Brain microvascular endothelial cell (primary cell): Measurements from ENCODE around the gene FBLN1.

Source experiments
- DNase-seq: peaks from one replicate; pipeline ENCODE4 v3.0.0-alpha.2; 2020
- H3K27ac ChIP-seq: fragments of 250-450 bp; sonication (Bioruptor Pico); 2 replicates; pipeline ENCODE4 v1.5.1; 2020; ENCODE audit warnings: mild to moderate bottlenecking, moderate library complexity
- H3K27me3 ChIP-seq: fragments of 250-450 bp; sonication (Bioruptor Pico); replicated peaks from 2 replicates; pipeline ENCODE4 v1.5.1; 2020; ENCODE audit warnings: mild to moderate bottlenecking
- H3K36me3 ChIP-seq: fragments of 250-450 bp; sonication (Bioruptor Pico); replicated peaks from 2 replicates; pipeline ENCODE4 v1.5.1; 2020; ENCODE audit warnings: mild to moderate bottlenecking
- H3K4me3 ChIP-seq: 2 replicates; pipeline ENCODE4 v1.5.1; 2011; ENCODE audit warnings: low read depth, mild to moderate bottlenecking, control low read depth, low read length, moderate library complexity
- in situ Hi-C: cut with HindIII; loops from 2 replicates; pipeline ENCODE4 v1.10.0; 2017; ENCODE audit warnings: low sequenced_read_pairs, low pct_ligation_motif_present
- TF ChIP-seq, protein P1 (sequence below): IDR thresholded peaks from 2 replicates; pipeline ENCODE4 v1.5.1; 2011; ENCODE audit warnings: low read depth, mild to moderate bottlenecking, moderate library complexity, low read length, control low read depth, inconsistent platforms; ENCODE audit errors: missing control alignments

Gene FBLN1

GRCh38 chr22:45478108-45478771 is 24.4 kb upstream of the FBLN1 start:
- TF ChIP-seq, protein P1, sequence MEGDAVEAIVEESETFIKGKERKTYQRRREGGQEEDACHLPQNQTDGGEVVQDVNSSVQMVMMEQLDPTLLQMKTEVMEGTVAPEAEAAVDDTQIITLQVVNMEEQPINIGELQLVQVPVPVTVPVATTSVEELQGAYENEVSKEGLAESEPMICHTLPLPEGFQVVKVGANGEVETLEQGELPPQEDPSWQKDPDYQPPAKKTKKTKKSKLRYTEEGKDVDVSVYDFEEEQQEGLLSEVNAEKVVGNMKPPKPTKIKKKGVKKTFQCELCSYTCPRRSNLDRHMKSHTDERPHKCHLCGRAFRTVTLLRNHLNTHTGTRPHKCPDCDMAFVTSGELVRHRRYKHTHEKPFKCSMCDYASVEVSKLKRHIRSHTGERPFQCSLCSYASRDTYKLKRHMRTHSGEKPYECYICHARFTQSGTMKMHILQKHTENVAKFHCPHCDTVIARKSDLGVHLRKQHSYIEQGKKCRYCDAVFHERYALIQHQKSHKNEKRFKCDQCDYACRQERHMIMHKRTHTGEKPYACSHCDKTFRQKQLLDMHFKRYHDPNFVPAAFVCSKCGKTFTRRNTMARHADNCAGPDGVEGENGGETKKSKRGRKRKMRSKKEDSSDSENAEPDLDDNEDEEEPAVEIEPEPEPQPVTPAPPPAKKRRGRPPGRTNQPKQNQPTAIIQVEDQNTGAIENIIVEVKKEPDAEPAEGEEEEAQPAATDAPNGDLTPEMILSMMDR = no peak
- Histone ChIP-seq H3K36me3 (no peaks in the 10 kb centered on the region), H3K27ac (peak overlapping the region; percentile 61), H3K27me3 (no peaks in the 10 kb centered on the region), H3K4me3 (no peak overlapping the region)
- in situ Hi-C loops = no loop called here
- DNase-seq = peak; percentile 84

GRCh38 chr22:45480717-45481116 is 22.0 kb upstream of the FBLN1 start:
- in situ Hi-C loops = no loop called here
- no peak for DNase-seq
- Histone ChIP-seq H3K4me3 (no peak overlapping the region), H3K36me3 (no peaks in the 10 kb centered on the region), H3K27ac (no peak overlapping the region), H3K27me3 (no peaks in the 10 kb centered on the region)
- TF ChIP-seq, protein P1 = no peak

GRCh38 chr22:45481661-45482060 is 21.0 kb upstream of the FBLN1 start:
- in situ Hi-C loops = no loop called here
- H3K36me3 ChIP-seq = no peaks in the 10 kb centered on the region
- H3K27me3 ChIP-seq = no peaks in the 10 kb centered on the region
- DNase-seq = no peak
- no peak overlapping the region for H3K27ac ChIP-seq
- TF ChIP-seq, protein P1 = no peak
- H3K4me3 ChIP-seq = no peak overlapping the region

DNA sequence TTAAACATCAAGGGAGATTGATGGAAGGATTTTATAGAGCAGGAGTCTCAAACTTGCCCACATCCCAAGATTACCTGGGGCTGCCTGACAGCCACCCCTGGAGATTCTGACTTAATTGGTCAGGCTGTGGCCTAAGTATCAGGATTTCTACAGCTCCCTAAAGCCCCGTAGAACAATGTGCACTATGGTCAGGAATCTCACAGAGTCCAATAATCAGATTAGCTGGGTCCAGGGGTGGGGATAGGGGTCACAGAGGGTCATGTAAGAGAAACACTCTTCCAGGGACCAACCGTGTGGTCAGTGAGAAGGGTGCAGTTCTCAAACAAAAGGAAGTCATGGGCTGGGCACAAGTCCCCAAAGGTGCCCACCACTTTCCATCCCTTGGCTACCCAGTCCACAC is 20.5 kb upstream of the FBLN1 start:
- Histone ChIP-seq H3K27me3 (no peaks in the 10 kb centered on the region), H3K36me3 (no peaks in the 10 kb centered on the region), H3K27ac (no peak overlapping the region), H3K4me3 (no peak overlapping the region)
- DNase-seq = no peak
- TF ChIP-seq, protein P1 = no peak
- in situ Hi-C loops = no loop called here

- Histone ChIP-seq H3K36me3 (no peaks in the 10 kb centered on the region), H3K4me3 (no peak overlapping the region), H3K27ac (no peak overlapping the region), H3K27me3 (no peaks in the 10 kb centered on the region)
- no peak for DNase-seq
- in situ Hi-C loops = no loop called here
- TF ChIP-seq, protein P1 = no peak
Observed at GRCh38 chr22:45483319-45483718, 19.4 kb upstream of the FBLN1 start.
